ENCODE data around the gene CER1.

Gene CER1

GRCh38 chr9:14760060-14760459, 37.5 kb upstream of the CER1 start:
- no peak for TF ChIP-seq HDGF (IDR thresholded peaks at IDR 0.05; ENCODE audit: borderline replicate concordance)
- POLR2A ChIA-PET, result no interaction called here
- DNase-seq (ENCODE audit: extremely low spot score), result no peak
- CTCF ChIA-PET, result no interaction called here

DNA sequence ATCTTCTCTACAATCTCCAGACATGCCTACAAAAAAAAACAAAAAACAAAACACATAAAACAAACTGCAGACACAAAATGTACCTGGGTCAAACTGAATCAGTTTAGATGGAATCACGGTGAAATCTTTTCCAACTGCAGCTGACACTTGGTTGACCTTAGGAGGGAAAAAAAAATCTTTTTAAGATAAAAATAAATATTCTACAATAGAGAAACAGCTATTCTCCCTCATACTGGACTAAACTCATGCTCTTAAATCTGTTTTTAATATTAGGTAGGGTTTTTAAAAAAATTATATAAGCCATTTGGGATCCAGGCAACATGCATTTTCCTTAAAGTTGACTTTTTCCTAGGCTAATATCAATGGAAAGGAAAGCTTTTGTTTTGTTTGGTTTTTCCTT, 33.8 kb upstream of the CER1 start:
- POLR2A ChIA-PET, result no interaction called here
- CTCF ChIA-PET, result no interaction called here
- TF ChIP-seq FOXM1 (IDR thresholded peaks at IDR 0.05; ENCODE audit: borderline replicate concordance) (no peak), NFRKB (IDR thresholded peaks at IDR 0.05) (no peak), CTBP1 (IDR thresholded peaks at IDR 0.05; ENCODE audit: borderline replicate concordance) (no peak), SUZ12 (IDR thresholded peaks at IDR 0.05) (no peak), FOXK2 (IDR thresholded peaks at IDR 0.05) (no peak), FOXA1 (IDR thresholded peaks at IDR 0.05) (no peak), LEF1 (IDR thresholded peaks at IDR 0.05; ENCODE audit: borderline replicate concordance) (no peak), ZNF384 (IDR thresholded peaks at IDR 0.05) (no peak), BHLHE40 (IDR thresholded peaks at IDR 0.05; ENCODE audit: borderline replicate concordance) (no peak)
- TF ChIP-seq, protein P1, sequence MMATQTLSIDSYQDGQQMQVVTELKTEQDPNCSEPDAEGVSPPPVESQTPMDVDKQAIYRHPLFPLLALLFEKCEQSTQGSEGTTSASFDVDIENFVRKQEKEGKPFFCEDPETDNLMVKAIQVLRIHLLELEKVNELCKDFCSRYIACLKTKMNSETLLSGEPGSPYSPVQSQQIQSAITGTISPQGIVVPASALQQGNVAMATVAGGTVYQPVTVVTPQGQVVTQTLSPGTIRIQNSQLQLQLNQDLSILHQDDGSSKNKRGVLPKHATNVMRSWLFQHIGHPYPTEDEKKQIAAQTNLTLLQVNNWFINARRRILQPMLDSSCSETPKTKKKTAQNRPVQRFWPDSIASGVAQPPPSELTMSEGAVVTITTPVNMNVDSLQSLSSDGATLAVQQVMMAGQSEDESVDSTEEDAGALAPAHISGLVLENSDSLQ (IDR thresholded peaks at IDR 0.05), result no peak
- no peak for DNase-seq (ENCODE audit: extremely low spot score)

DNA sequence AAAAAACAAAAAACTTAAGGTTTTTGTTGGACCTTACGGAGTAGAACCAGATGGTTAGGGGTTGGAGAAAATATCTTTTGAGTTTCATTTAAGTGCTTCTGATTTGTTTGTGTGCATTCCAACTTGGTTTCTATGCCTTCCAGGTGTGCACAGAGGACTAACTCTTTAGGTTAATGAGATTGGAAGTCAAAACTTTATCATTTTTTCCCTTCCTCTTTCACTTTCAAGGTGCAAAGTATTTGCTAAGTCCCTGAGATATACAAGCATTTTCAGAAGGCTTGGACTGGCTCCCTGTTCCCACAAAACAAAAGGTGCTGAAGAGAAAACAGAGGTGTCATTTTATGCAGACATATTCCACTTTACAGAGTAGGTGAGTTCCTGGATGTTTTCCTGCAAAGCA, 30.3 kb upstream of the CER1 start:
- POLR2A ChIA-PET, result no interaction called here
- CTCF ChIA-PET, result no interaction called here
- no peak for DNase-seq (ENCODE audit: extremely low spot score)
- TF ChIP-seq SUZ12 (IDR thresholded peaks at IDR 0.05) (no peak), NFRKB (IDR thresholded peaks at IDR 0.05) (no peak), FOXA1 (IDR thresholded peaks at IDR 0.05) (no peak), CTBP1 (IDR thresholded peaks at IDR 0.05; ENCODE audit: borderline replicate concordance) (no peak), HDGF (IDR thresholded peaks at IDR 0.05; ENCODE audit: borderline replicate concordance) (no peak), ARNT (IDR thresholded peaks at IDR 0.05) (no peak), SP1 (IDR thresholded peaks at IDR 0.05) (no peak)
- TF ChIP-seq, protein P1 (IDR thresholded peaks at IDR 0.05), result no peak

GRCh38 chr9:14752271-14752670, 29.7 kb upstream of the CER1 start:
- ChIA-PET POLR2A (no interaction called here), CTCF (no interaction called here)
- DNase-seq (ENCODE audit: extremely low spot score), result no peak
- TF ChIP-seq LEF1 (IDR thresholded peaks at IDR 0.05; ENCODE audit: borderline replicate concordance), result no peak
- no peak for TF ChIP-seq FOXA1 (IDR thresholded peaks at IDR 0.05)
- no peak for TF ChIP-seq TARDBP (IDR thresholded peaks at IDR 0.05)
- no peak for TF ChIP-seq SUZ12 (IDR thresholded peaks at IDR 0.05)
- no peak for TF ChIP-seq BHLHE40 (IDR thresholded peaks at IDR 0.05; ENCODE audit: borderline replicate concordance)
- no peak for TF ChIP-seq HDGF (IDR thresholded peaks at IDR 0.05; ENCODE audit: borderline replicate concordance)
- no peak for TF ChIP-seq FOXM1 (IDR thresholded peaks at IDR 0.05; ENCODE audit: borderline replicate concordance)
- TF ChIP-seq ELF4 (IDR thresholded peaks at IDR 0.05), result no peak
- no peak for TF ChIP-seq ARNT (IDR thresholded peaks at IDR 0.05)
- TF ChIP-seq CTBP1 (IDR thresholded peaks at IDR 0.05; ENCODE audit: borderline replicate concordance), result no peak
- TF ChIP-seq FOXK2 (IDR thresholded peaks at IDR 0.05), result no peak
- TF ChIP-seq SP1 (IDR thresholded peaks at IDR 0.05), result no peak
- no peak for TF ChIP-seq L3MBTL2 (conservative IDR thresholded peaks at IDR 0.05)
- TF ChIP-seq, protein P1 (IDR thresholded peaks at IDR 0.05), result no peak
- no peak for TF ChIP-seq ZNF384 (IDR thresholded peaks at IDR 0.05)
- no peak for TF ChIP-seq NFRKB (IDR thresholded peaks at IDR 0.05)

- no peak for TF ChIP-seq FOXM1 (IDR thresholded peaks at IDR 0.05; ENCODE audit: borderline replicate concordance)
- TF ChIP-seq ARNT (IDR thresholded peaks at IDR 0.05), result no peak
- POLR2A ChIA-PET, result no interaction called here
- CTCF ChIA-PET, result no interaction called here
- no peak for DNase-seq (ENCODE audit: extremely low spot score)
These were observed 28.3 kb upstream of the CER1 start for GRCh38 chr9:14750821-14751220.

DNA sequence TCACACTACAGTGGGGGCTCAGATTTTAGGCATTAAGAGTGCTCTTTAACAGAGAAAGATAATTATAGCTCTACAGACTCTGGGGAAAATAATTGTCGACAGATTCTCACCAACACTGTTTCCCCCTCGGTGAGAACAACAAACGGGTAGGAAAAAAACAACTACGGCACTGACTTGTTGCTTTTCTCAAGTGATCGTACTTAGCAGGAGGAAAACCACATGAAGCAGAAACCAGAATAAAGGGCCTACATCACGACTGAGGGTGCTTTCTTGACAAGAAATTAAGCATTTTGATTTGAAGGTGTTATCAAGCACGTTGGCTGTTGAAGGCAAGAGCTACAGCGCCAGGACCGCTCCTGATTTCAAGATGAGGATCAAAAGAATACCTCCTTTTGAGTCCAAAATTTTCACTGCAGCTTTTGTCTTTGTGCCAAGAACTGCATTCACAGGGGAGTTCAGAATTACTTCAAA, 27.2 kb upstream of the CER1 start:
- POLR2A ChIA-PET, result no interaction called here
- no peak for DNase-seq (ENCODE audit: extremely low spot score)
- CTCF ChIA-PET, result no interaction called here
- TF ChIP-seq ZNF384 (IDR thresholded peaks at IDR 0.05), result no peak
- no peak for TF ChIP-seq LEF1 (IDR thresholded peaks at IDR 0.05; ENCODE audit: borderline replicate concordance)
- TF ChIP-seq CTBP1 (IDR thresholded peaks at IDR 0.05; ENCODE audit: borderline replicate concordance), result no peak
- TF ChIP-seq TARDBP (IDR thresholded peaks at IDR 0.05), result no peak
- no peak for TF ChIP-seq SUZ12 (IDR thresholded peaks at IDR 0.05)
- TF ChIP-seq L3MBTL2 (conservative IDR thresholded peaks at IDR 0.05), result no peak
- TF ChIP-seq, protein P1 (IDR thresholded peaks at IDR 0.05), result no peak
- no peak for TF ChIP-seq NFRKB (IDR thresholded peaks at IDR 0.05)
- no peak for TF ChIP-seq BHLHE40 (IDR thresholded peaks at IDR 0.05; ENCODE audit: borderline replicate concordance)

DNA sequence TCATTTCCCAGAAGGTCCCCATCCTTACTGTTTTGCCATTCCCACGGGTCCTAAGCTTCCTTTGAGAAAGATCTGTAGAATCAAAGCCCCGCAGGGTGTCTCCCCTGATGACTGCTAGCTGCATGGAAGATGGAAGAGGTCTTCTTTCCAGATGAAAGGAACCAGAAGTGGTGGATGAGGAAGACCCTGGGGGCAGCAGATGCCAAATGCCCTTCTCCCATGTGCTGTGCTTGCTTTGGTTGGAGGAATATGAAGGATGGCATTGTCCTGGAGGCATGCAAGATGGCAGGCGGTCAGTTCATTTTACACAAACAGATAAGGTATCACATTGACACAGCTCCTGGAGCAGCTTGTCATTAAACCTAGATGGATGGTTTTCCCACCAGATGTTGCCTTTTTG, 25.8 kb upstream of the CER1 start:
- POLR2A ChIA-PET, result no interaction called here
- no peak for DNase-seq (ENCODE audit: extremely low spot score)
- CTCF ChIA-PET, result no interaction called here
- no peak for TF ChIP-seq HDGF (IDR thresholded peaks at IDR 0.05; ENCODE audit: borderline replicate concordance)
- no peak for TF ChIP-seq BHLHE40 (IDR thresholded peaks at IDR 0.05; ENCODE audit: borderline replicate concordance)
- TF ChIP-seq SUZ12 (IDR thresholded peaks at IDR 0.05), result no peak
- no peak for TF ChIP-seq NFRKB (IDR thresholded peaks at IDR 0.05)
- no peak for TF ChIP-seq FOXA1 (IDR thresholded peaks at IDR 0.05)
- no peak for TF ChIP-seq SP1 (IDR thresholded peaks at IDR 0.05)
- TF ChIP-seq, protein P1 (IDR thresholded peaks at IDR 0.05), result no peak
- no peak for TF ChIP-seq TARDBP (IDR thresholded peaks at IDR 0.05)
- TF ChIP-seq FOXK2 (IDR thresholded peaks at IDR 0.05), result no peak
- no peak for TF ChIP-seq ELF4 (IDR thresholded peaks at IDR 0.05)
- no peak for TF ChIP-seq LEF1 (IDR thresholded peaks at IDR 0.05; ENCODE audit: borderline replicate concordance)
- no peak for TF ChIP-seq L3MBTL2 (conservative IDR thresholded peaks at IDR 0.05)
- no peak for TF ChIP-seq ZNF384 (IDR thresholded peaks at IDR 0.05)
- no peak for TF ChIP-seq CTBP1 (IDR thresholded peaks at IDR 0.05; ENCODE audit: borderline replicate concordance)
- no peak for TF ChIP-seq ARNT (IDR thresholded peaks at IDR 0.05)
- TF ChIP-seq FOXM1 (IDR thresholded peaks at IDR 0.05; ENCODE audit: borderline replicate concordance), result no peak

Data from HEK293T (cell line).